ENCODE measurements around the gene FBXL7.

GRCh38 chr5:15893866-15894265 is 393.9 kb downstream of the FBXL7 start:
- TF ChIP-seq, protein P1, sequence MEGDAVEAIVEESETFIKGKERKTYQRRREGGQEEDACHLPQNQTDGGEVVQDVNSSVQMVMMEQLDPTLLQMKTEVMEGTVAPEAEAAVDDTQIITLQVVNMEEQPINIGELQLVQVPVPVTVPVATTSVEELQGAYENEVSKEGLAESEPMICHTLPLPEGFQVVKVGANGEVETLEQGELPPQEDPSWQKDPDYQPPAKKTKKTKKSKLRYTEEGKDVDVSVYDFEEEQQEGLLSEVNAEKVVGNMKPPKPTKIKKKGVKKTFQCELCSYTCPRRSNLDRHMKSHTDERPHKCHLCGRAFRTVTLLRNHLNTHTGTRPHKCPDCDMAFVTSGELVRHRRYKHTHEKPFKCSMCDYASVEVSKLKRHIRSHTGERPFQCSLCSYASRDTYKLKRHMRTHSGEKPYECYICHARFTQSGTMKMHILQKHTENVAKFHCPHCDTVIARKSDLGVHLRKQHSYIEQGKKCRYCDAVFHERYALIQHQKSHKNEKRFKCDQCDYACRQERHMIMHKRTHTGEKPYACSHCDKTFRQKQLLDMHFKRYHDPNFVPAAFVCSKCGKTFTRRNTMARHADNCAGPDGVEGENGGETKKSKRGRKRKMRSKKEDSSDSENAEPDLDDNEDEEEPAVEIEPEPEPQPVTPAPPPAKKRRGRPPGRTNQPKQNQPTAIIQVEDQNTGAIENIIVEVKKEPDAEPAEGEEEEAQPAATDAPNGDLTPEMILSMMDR (IDR thresholded peaks at IDR 0.05; ENCODE audit: low read depth, low read length): no peak
- TF ChIP-seq EZH2phosphoT487 (IDR thresholded peaks at IDR 0.05; ENCODE audit: low read depth): no peak

All from OCI-LY3 (cell line).